HPDE6-E6E7 (cell line): ENCODE data around the gene SMPD1.
"Not testable (repeated sequence)": the region's sequence is repeated elsewhere in the genome, so short reads cannot be mapped to it uniquely, and the experiment has no call there.

Experiments used
- DNase-seq: peaks from one replicate; pipeline ENCODE4 v3.0.0; 2011; ENCODE audit warnings: missing footprints; ENCODE audit errors: extremely low spot score

Gene SMPD1

GRCh38 chr11:6388748-6389147 is 1.5 kb upstream of the SMPD1 start:
- no peak for DNase-seq

- DNase-seq = no peak
These were observed 620 bp downstream of the SMPD1 start for GRCh38 chr11:6390718-6391469.

- DNase-seq = no peak
These were observed 1.4 kb downstream of the SMPD1 start for GRCh38 chr11:6391537-6392134.

DNA sequence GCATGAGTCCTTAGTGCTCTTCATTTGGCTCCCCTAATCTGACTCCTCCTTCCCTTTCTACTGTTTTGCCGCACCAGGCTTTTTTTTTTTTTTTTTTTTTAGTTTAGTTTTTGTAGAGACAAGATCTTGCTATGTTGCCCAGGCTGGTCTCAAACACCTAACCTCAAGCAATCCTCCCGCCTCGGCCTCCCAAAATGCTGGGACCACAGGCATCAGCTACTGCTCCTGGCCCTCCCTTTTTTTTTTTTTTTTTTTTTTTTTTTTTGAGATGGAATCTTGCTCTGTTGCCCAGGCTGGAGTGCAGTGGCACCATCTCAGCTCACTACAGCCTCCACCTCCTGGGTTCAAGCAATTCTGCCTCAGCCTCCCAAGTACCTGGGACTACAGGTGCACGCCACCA is 2.0 kb downstream of the SMPD1 start:
- not testable (repeated sequence) for DNase-seq

GRCh38 chr11:6393989-6394670 is 3.9 kb downstream of the SMPD1 start:
- no peak for DNase-seq

DNA sequence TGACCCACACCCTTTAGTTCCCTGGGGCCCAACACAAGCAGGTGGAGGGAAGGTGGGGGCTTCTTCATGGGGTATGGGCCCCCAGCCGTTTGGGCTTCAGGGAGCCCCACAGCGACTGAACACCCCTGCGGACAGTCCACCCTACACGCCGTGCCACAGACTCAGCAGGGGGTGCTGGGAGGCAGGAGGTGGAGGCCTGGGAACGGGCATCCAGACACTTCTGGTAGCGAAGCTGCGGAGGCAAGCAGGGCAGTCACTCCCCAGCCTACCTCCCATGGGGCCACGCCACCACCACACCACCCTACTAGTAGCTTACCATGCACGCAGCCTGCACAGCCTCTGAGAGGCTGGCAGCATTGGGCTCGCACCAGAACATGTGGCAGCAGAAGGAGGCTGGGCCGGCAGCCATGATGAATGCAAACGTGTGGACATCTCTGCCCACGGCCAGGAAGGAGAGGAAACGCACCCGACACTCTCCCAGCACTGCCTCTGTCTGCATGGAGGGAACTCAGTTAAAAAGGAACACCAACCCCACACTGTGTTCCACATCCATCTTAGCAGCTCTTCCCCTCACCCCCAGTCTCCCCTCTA is 5.3 kb downstream of the SMPD1 start:
- DNase-seq = no peak

DNA sequence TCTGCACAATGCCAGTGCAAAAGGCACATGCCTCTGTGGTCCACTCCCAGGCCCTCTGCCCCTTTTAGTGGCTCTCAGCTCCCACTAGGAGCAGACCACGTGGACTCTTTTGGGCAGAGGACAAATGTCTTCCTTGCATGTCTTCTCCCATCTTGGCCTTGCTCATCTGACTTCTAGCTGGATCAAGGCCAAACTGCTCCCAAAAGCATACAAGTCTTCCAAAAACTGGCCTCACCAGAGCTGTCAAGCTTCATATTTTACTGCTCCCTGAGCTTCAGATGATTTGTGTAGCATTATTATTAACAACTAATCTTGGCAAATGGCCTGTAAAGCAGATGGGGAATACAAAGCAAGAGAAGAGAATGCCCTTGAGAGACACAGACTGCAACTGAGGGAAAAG is 6.9 kb downstream of the SMPD1 start:
- no peak for DNase-seq

DNA sequence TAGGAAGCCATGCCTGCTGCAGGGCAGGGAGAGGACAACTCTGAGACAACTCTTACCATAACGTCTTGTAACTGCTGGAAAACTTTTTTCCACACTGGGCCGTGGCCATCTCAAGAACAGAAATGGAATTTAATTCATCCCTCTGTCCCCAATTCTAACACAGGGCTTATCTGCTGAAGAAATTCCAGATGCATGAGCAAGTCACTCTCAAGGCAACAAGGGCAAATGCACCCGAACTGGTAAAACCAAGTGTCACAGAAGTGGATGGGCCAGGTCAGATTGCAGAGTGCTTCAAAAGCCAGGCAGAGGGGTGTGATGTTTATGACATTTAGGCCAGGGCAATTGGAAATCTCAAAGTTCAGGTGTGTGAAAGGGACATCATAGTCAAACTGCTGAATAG is 7.4 kb downstream of the SMPD1 start:
- no peak for DNase-seq

DNA sequence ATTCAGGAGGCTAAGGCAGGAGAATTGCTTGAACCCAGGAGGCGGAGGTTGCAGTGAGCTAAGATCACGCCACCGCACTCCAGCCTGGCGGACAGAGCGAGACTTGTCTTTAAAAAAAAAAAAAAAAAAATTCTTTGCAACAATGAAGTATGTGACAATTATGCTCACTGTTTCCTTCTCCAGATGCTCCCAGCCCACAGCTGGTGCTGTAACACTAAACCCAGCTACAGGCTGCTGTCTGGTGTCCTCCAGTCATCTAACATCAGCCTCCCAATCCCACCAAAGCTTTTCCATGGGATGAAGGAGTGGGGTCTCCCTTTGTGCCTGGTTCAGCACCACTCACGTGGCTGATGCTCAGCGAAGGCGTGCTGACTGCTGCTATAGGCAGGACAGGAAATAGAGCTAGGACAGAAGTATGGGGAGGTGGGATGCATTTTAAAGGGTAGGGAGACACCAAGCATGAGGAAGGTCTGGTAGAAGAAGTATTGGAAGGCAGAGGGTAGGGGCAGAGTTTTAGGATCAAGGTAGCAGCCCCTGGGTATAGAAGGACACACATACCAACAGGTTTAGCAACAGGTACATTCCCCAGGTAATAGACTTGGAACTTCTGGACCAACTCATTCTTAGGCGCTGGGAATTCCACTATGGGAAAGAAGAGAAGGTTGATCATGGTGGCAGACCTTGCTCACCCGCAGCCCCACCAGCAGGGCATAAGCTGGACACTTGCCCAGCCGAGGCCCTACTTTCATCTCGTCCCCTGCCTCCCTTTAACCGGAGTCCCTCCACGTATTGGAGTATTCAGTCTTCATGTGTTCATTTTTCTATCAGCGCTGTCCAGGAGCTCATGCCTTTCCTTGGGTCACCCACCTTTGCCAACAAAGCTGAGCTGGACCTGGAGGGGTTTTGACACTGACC is 10.4 kb downstream of the SMPD1 start:
- no peak for DNase-seq

DNA sequence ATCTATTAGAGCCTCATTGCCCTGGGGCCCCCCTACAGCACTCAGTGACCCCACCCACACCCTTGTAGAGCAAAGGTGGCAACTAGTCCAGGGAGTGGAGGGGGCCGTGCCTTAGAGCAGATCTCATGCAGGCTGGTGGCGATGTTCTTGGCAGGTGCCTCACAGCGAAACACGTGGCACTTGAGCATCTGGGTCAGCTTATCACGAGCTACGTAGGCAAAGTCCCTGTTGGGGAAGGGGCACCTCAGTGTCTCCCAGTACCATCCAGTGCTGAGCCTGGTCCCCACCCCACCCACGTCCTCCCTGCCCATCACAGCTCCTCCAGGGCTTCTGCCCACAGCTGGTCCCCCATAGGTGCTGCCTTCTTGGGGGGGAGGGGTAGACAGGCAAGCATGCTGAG is 11.2 kb downstream of the SMPD1 start:
- no peak for DNase-seq

DNA sequence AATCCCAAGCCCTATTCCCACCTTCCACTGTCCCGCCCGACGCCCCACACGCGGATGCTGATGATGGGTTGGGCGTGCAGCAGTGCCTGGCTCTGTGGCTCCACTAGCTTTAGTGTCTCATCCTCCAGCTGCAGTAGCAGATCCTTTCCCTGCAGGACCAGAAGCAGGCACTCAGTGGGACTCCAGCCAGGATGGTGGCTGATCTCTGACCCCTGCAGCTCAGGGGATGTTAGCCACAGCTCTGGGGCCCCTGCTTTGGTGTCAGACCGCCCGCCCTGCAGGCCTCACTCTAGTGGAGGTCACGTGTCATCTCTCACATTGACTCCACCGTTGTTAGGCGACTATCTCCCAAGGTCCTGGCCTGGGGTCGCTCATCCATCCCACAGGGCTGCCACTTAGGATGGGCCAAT is 11.8 kb downstream of the SMPD1 start:
- DNase-seq = no peak

GRCh38 chr11:6402561-6402981 is 12.3 kb downstream of the SMPD1 start:
- no peak for DNase-seq

DNA sequence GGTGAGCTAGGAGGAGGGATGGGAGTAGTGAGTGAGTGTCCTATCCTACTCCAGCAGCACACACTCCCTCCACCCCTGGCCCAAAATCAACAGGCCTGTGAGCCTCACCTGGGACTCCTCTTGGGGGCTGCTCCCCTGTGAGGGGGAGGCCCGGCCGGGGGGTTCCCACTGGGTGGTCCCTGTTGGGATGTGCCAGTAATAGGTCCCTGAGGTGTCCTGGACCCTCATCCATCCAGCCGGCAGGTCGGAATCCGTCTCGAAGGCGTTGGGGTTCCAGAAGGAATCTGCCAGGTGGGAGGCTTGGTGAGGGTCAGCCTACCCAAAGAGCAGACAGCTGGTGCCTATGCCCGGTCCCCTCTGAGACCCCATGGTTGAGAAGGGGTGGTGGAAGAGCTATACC is 13.3 kb downstream of the SMPD1 start:
- no peak for DNase-seq

- no peak for DNase-seq
These were observed 14.2 kb downstream of the SMPD1 start for GRCh38 chr11:6404342-6405051.

DNA sequence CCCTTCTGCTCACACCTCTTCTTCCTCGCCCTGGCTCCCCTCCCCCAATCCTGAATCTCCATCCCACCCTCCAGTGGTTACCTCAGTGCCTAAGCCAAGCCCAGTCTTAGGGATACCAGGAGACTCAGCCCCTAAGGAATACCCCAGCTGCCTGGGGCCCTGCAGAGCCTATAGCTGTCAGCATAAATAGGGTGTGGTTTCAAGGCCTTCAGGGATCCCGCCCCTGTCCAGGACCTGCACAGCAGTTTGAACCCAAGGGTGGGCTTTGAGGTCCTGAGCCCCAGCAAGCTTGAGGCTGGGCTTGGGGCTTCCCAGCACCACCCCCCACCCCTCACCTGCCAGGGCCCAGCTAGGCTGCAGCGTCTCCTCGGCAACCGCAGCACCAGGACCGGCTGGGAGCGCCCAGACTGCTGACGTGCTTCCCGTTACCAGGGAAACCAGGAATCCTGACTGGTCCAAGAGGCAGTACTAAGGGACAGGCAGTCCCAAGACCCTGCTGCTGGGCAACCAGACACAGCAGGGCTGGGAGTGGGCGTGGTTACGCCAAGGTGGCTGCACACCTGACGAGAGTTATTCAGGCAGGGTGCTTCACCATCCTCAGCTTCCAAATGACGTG is 14.9 kb downstream of the SMPD1 start:
- no peak for DNase-seq

DNA sequence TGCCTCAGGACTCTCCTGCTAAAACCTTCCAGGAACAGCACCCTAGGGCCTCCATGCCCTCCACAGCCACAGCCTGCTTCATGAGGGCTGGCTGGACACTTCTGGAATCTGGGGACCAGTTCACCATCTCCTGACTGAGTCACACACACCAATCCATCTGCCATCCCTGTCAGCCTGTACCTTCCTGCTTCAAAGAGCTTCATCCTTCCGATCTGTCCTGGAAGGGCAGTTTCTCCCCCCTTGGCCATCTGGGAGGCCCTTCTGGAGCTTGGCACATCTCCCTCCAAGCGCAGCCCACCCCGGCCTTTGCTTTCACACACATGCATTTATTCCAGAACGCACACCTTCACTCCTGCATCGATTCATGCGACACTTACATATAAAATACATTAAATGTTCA is 15.6 kb downstream of the SMPD1 start:
- no peak for DNase-seq

GRCh38 chr11:6406370-6406769 is 16.1 kb downstream of the SMPD1 start:
- no peak for DNase-seq

DNA sequence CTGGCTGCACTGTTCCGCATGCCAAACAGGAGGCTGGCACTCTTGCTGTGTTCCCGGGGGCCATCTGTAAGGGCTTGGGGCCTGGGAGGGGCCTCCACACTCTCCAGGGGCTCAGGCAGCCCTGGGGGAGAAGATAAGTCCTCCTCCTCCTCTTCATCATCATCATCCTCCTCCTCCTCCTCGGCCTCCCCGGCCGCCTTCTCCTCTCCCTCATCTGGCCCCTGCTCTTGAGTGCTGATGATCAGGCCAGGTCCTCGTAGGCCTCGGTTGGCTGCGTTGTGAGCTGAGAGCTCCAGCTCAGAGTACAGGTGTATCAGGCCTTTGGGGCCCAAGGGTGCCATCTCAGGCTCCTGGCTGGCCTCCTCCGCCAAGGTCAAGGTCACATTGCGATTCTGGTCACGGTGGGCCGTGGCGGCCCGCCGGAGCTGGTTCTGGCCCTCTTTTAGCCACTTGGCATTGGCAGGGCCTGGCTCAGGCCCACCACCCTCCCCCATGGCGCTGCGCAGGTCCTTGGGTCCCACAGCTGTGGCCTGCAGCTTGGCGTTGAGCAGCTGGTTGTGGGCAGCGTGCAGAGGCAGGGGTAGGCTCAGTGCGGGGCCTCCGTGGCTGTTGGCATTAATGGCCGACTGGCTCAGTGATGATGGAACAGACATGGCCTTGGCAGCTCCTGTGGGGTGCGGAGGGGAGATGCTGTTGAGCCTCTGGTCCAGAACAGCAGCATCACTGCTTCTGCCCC is 20.6 kb downstream of the SMPD1 start:
- no peak for DNase-seq

GRCh38 chr11:6411594-6412031 is 21.3 kb downstream of the SMPD1 start:
- no peak for DNase-seq

DNA sequence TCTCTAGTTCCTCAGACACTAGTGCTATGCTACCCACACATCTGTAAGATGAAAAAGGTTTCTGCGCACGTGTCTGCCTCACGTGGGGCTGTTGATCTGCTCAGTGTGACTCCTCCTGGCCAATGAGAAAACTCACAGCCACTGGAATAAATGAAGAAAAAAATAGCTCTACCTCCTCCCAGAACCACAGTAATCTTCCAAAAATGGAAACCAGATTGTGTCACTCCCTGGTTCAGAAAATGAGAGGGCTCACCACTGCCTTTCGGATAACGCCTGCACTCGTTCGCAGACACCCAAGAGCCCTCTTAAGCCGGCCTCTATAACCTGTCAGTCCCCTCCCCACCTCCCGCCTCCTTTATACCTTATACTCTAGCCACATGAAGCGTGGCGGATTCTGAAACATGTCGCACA is 23.5 kb downstream of the SMPD1 start:
- no peak for DNase-seq
